Fibroblast of lung (primary cell): ENCODE measurements around the gene JARID2.

Experiments used
- EZH2 ChIP-seq: IDR thresholded peaks from 2 replicates; pipeline ENCODE4 v1.5.1; 2012; ENCODE audit warnings: low read length, control low read depth, mild to moderate bottlenecking; ENCODE audit errors: missing control alignments
- TF ChIP-seq, protein P1 (sequence below), 2 donors: IDR thresholded peaks in 1 of 2; conservative IDR thresholded peaks in 1 of 2; 1 replicate in 1 of 2; 2 replicates in 1 of 2; pipeline ENCODE4 v1.5.1; 2011 to 2012; ENCODE audit warnings: low read length in 2 of 2, control low read depth in 1 of 2, inconsistent platforms in 1 of 2, low read depth in 1 of 2, mild to moderate bottlenecking in 1 of 2

- TF ChIP-seq, protein P1, sequence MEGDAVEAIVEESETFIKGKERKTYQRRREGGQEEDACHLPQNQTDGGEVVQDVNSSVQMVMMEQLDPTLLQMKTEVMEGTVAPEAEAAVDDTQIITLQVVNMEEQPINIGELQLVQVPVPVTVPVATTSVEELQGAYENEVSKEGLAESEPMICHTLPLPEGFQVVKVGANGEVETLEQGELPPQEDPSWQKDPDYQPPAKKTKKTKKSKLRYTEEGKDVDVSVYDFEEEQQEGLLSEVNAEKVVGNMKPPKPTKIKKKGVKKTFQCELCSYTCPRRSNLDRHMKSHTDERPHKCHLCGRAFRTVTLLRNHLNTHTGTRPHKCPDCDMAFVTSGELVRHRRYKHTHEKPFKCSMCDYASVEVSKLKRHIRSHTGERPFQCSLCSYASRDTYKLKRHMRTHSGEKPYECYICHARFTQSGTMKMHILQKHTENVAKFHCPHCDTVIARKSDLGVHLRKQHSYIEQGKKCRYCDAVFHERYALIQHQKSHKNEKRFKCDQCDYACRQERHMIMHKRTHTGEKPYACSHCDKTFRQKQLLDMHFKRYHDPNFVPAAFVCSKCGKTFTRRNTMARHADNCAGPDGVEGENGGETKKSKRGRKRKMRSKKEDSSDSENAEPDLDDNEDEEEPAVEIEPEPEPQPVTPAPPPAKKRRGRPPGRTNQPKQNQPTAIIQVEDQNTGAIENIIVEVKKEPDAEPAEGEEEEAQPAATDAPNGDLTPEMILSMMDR (conservative IDR thresholded peaks at IDR 0.05 in 1 of 2, IDR thresholded peaks at IDR 0.05 in 1 of 2; ENCODE audit: low read depth in 1 of 2, low read length in 2 of 2), result no peak
- no peak for TF ChIP-seq EZH2
Measured at GRCh38 chr6:15556711-15557110, 310.8 kb downstream of the JARID2 start.
